WTC11 (cell line): ENCODE results near the gene DNALI1. TPM values are rescaled to one million over a fixed set of nuclear protein-coding genes. Genes with fewer than 3 reads are reported as not detected.

Experiments used
- ATAC-seq: fragments of 200-7000 bp; cut with Tn5 transposase; 2 replicates; pipeline ENCODE4 v1.10.0; 2021; ENCODE audit warnings: mild to moderate bottlenecking, moderate library complexity
- CTCF ChIA-PET: fragments of 300-600 bp; sonication (Branson Sonifier 250); formaldehyde crosslinking; loops from one replicate; lab custom pipeline; 2021; ENCODE audit warnings: antibody characterized with exemption; lab: Charles Lee
- POLR2A ChIA-PET: fragments of 350-600 bp; sonication (Branson Sonifier 250); formaldehyde crosslinking; loops from one replicate; lab custom pipeline; 2021; ENCODE audit warnings: antibody characterized with exemption; lab: Charles Lee
- DNase-seq: peaks from one replicate; pipeline ENCODE4 v3.0.0; 2021; ENCODE audit warnings: low spot score
- H3K27ac Mint-ChIP-seq: 2 replicates; pipeline ENCODE4 v1.8.0; 2021; ENCODE audit warnings: mixed read lengths
- H3K27me3 Mint-ChIP-seq: 2 replicates; pipeline ENCODE4 v1.8.0; 2021; ENCODE audit warnings: low read depth, mild to moderate bottlenecking, moderate library complexity, mixed read lengths
- H3K36me3 Mint-ChIP-seq: 2 replicates; pipeline ENCODE4 v1.8.0; 2021; ENCODE audit warnings: mixed read lengths
- H3K4me1 Mint-ChIP-seq: 2 replicates; pipeline ENCODE4 v1.8.0; 2022; ENCODE audit warnings: mixed read lengths
- H3K4me3 Mint-ChIP-seq: 2 replicates; pipeline ENCODE4 v1.8.0; 2021; ENCODE audit warnings: mild to moderate bottlenecking, moderate library complexity, mixed read lengths
- H3K9me3 Mint-ChIP-seq: 2 replicates; pipeline ENCODE4 v1.8.0; 2021; ENCODE audit warnings: mixed read lengths
- ARID4B ChIP-seq: sonication (generic); formaldehyde crosslinking; IDR thresholded peaks from 2 replicates; pipeline ENCODE4 v1.8.0; 2023; ENCODE audit warnings: missing genetic modification reagents, mild to moderate bottlenecking, borderline replicate concordance
- ATF3 ChIP-seq: sonication (generic); formaldehyde crosslinking; conservative IDR thresholded peaks from 2 replicates; pipeline ENCODE4 v1.8.1; 2022; ENCODE audit warnings: mild to moderate bottlenecking, missing genetic modification reagents
- CDX4 ChIP-seq: fragments of 250-450 bp; sonication (Bioruptor Pico); IDR thresholded peaks from 2 replicates; pipeline ENCODE4 v1.9.0; 2021; ENCODE audit warnings: moderate library complexity, mild to moderate bottlenecking, inconsistent platforms, borderline replicate concordance
- CREM ChIP-seq: sonication (generic); formaldehyde crosslinking; IDR thresholded peaks from 2 replicates; pipeline ENCODE4 v1.8.1; 2022; ENCODE audit warnings: mild to moderate bottlenecking, missing genetic modification reagents, moderate library complexity
- E2F1 ChIP-seq: sonication (generic); formaldehyde crosslinking; IDR thresholded peaks from 2 replicates; pipeline ENCODE4 v1.8.0; 2022; ENCODE audit warnings: mild to moderate bottlenecking, missing genetic modification reagents
- E2F5 ChIP-seq: sonication (generic); formaldehyde crosslinking; IDR thresholded peaks from 2 replicates; pipeline ENCODE4 v1.8.1; 2022; ENCODE audit warnings: mild to moderate bottlenecking, moderate library complexity, missing genetic modification reagents
- ELF4 ChIP-seq: sonication (generic); formaldehyde crosslinking; IDR thresholded peaks from 2 replicates; pipeline ENCODE4 v1.8.1; 2022; ENCODE audit warnings: low read depth, mild to moderate bottlenecking, moderate library complexity, missing genetic modification reagents
- ERG ChIP-seq: fragments of 250-450 bp; sonication (Bioruptor Pico); IDR thresholded peaks from 2 replicates; pipeline ENCODE4 v1.8.0; 2021; ENCODE audit warnings: mild to moderate bottlenecking
- FOXP1 ChIP-seq: sonication (generic); formaldehyde crosslinking; IDR thresholded peaks from 2 replicates; pipeline ENCODE4 v1.8.0; 2022; ENCODE audit warnings: missing genetic modification reagents, mild to moderate bottlenecking, moderate library complexity, borderline replicate concordance
- GABPB1 ChIP-seq: sonication (generic); formaldehyde crosslinking; IDR thresholded peaks from 2 replicates; pipeline ENCODE4 v1.8.1; 2023; ENCODE audit warnings: mild to moderate bottlenecking, missing genetic modification reagents
- IRF1 ChIP-seq: sonication (generic); formaldehyde crosslinking; IDR thresholded peaks from 2 replicates; pipeline ENCODE4 v1.8.0; 2023; ENCODE audit warnings: missing genetic modification reagents
- MAX ChIP-seq: sonication (generic); formaldehyde crosslinking; IDR thresholded peaks from 2 replicates; pipeline ENCODE4 v1.8.0; 2022; ENCODE audit warnings: mild to moderate bottlenecking, missing genetic modification reagents
- OVOL2 ChIP-seq: fragments of 250-450 bp; sonication (Bioruptor Pico); IDR thresholded peaks from 2 replicates; pipeline ENCODE4 v1.9.0; 2021; ENCODE audit warnings: mild to moderate bottlenecking, borderline replicate concordance
- SOX15 ChIP-seq: fragments of 250-450 bp; sonication (Bioruptor Pico); IDR thresholded peaks from 2 replicates; pipeline ENCODE4 v1.9.0; 2021; ENCODE audit warnings: mild to moderate bottlenecking
- STAT6 ChIP-seq: sonication (generic); formaldehyde crosslinking; conservative IDR thresholded peaks from 2 replicates; pipeline ENCODE4 v1.8.1; 2023; ENCODE audit warnings: mild to moderate bottlenecking, low read depth, missing genetic modification reagents, moderate library complexity
- TP53 ChIP-seq: sonication (generic); formaldehyde crosslinking; IDR thresholded peaks from 2 replicates; pipeline ENCODE4 v1.8.1; 2023; ENCODE audit warnings: mild to moderate bottlenecking, missing genetic modification reagents
- USF2 ChIP-seq: sonication (generic); formaldehyde crosslinking; IDR thresholded peaks from 2 replicates; pipeline ENCODE4 v1.8.1; 2023; ENCODE audit warnings: mild to moderate bottlenecking, missing genetic modification reagents, moderate library complexity
- ZNF138 ChIP-seq: sonication (generic); formaldehyde crosslinking; conservative IDR thresholded peaks from 2 replicates; pipeline ENCODE4 v1.8.1; 2022; ENCODE audit warnings: mild to moderate bottlenecking, moderate library complexity, missing genetic modification reagents
- ZNF671 ChIP-seq: fragments of 250-450 bp; sonication (Bioruptor Pico); IDR thresholded peaks from 2 replicates; pipeline ENCODE4 v1.8.0; 2021; ENCODE audit warnings: mild to moderate bottlenecking
- total RNA-seq: library from RNA; stranded (reverse); gene quantifications from 3 replicates; pipeline ENCODE4 v1.2.3, GENCODE V29; 2021

DNALI1 gene
- total RNA-seq, 1 experiment from 2014 or later = 10.5 TPM

- CTCF ChIA-PET = interaction anchor here (1.0 to 1.4 kb wide), 3 partner anchors 39 to 67 kb away, joined by 4 to 10 read pairs (median 5); partner anchors contain the start of gene MEAF6
- Mint-ChIP-seq H3K4me3 (peak within 1 kb of the TSS; percentile 98), H3K27me3 (no peaks in the 10 kb centered on the region; the same call in 1 of the 2 replicates), H3K36me3 (peaks cover 23% of the 10 kb centered on the region), H3K4me1 (peaks cover 27% of the 10 kb centered on the region), H3K9me3 (peaks cover 9% of the 10 kb centered on the region; the same call in 1 of the 2 replicates), H3K27ac (peak within 1 kb of the TSS; percentile 98)
- POLR2A ChIA-PET = interaction anchor here (0.7 to 1.1 kb wide), 2 partner anchors 40 kb away, joined by 3 to 5 read pairs; partner anchors contain the start of gene MEAF6
- ATAC-seq = peak; percentile 49
- DNase-seq = peak; percentile 86
- TF ChIP-seq ZNF671 (CRISPR knock-in tag) (no peak), IRF1 (no peak; the same call in 1 of the 2 replicates), ZNF138 (no peak), ARID4B (CRISPR knock-in tag) (peak; percentile 89; the same call in 1 of the 2 replicates), FOXP1 (CRISPR knock-in tag) (peak; percentile 71; the same call in 1 of the 2 replicates), E2F1 (CRISPR knock-in tag) (no peak), ELF4 (CRISPR knock-in tag) (no peak), OVOL2 (CRISPR knock-in tag) (no peak), E2F5 (CRISPR knock-in tag) (peak; percentile 53; the same call in 1 of the 2 replicates), ATF3 (no peak), CDX4 (no peak), CREM (CRISPR knock-in tag) (peak; percentile 90), STAT6 (CRISPR knock-in tag) (no peak), GABPB1 (CRISPR knock-in tag) (peak; percentile 90), SOX15 (CRISPR knock-in tag) (no peak), ERG (CRISPR knock-in tag) (no peak), TP53 (CRISPR knock-in tag) (no peak), MAX (CRISPR knock-in tag) (peak; percentile 79), USF2 (CRISPR knock-in tag) (peak; percentile 94)
Measured at GRCh38 chr1:37553927-37554808, 2.6 kb upstream of the DNALI1 start, which contains the start of gene SNIP1. SNIP1 (minus strand) TSS chr1:37554293; CDS start chr1:37554229, 64 bp downstream.
